SK-N-MC (cell line): ENCODE measurements around the gene ZBTB46.

ENCODE experiments used
- DNase-seq: peaks from one replicate; pipeline ENCODE4 v3.0.0-alpha.2; 2011; ENCODE audit warnings: low read depth, low spot score
- H3K27ac ChIP-seq: fragments of 200-600 bp; sonication (generic); 2 replicates; pipeline ENCODE4 v1.5.1; 2016; ENCODE audit warnings: mixed run types
- H3K36me3 ChIP-seq: fragments of 200-600 bp; sonication (generic); 2 replicates; pipeline ENCODE4 v1.6.1; 2017; ENCODE audit warnings: antibody characterized with exemption, low read length, mixed read lengths; ENCODE audit not compliant: insufficient read depth
- H3K4me3 ChIP-seq: fragments of 200-600 bp; sonication (generic); 2 replicates; pipeline ENCODE4 v1.5.1; 2016
- H3K9ac ChIP-seq: fragments of 200-600 bp; sonication (generic); 2 replicates; pipeline ENCODE4 v1.8.0; 2017; ENCODE audit warnings: mixed run types, mixed read lengths; ENCODE audit not compliant: insufficient read length
- H3K9me3 ChIP-seq: fragments of 200-600 bp; sonication (generic); 2 replicates; pipeline ENCODE4 v1.6.1; 2017; ENCODE audit warnings: low read depth, mild to moderate bottlenecking, antibody characterized with exemption, low read length, moderate library complexity, mixed read lengths
- EZH2 ChIP-seq: fragments of 200-600 bp; sonication (generic); IDR thresholded peaks from one replicate; pipeline ENCODE4 v1.6.1; 2017; ENCODE audit warnings: antibody characterized with exemption
- FOXP2 ChIP-seq: optimal IDR thresholded peaks from 2 replicates; pipeline ENCODE3; 2011; ENCODE audit warnings: mild to moderate bottlenecking, moderate library complexity; ENCODE audit not compliant: insufficient read depth; ENCODE audit errors: extremely low read length, control extremely low read depth
- POLR2AphosphoS5 ChIP-seq: IDR thresholded peaks from 2 replicates; pipeline ENCODE4 v1.6.1; 2012; ENCODE audit warnings: mild to moderate bottlenecking, low read depth, low read length, borderline replicate concordance

The ZBTB46 gene

DNA sequence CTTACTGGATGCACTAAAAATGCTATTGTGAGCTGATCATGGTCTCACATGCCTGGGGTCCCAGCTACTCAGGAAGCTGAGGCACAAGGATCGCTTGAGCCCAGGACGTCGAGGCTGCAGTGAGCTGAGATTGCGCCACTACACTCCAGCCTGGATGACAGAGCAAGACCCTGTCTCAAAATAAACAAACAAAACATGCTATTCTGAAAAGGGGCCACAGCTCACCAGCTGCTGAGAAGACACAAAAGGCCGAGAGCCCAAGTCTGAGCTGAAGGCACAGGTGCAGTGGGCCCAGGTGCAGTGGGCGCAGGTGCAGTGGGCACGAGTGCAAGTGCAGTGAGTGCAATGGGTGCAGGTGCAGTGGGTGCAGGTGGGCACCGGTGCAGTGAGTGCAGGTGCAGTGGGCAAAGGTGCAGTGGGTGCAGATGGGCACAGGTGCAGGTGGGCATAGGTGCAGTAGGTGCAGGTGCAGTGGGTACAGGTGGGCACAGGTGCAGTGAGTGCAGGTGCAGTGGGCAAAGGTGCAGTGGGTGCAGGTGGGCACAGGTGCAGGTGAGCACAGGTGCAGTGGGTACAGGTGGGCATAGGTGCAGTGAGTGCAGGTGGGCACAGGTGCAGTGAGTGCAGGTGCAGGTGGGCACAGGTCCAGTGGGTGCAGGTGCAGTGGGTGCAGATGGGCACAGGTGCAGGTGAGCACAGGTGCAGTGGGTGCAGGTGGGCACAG lies 16.0 kb downstream of the ZBTB46 start:
- Histone ChIP-seq H3K27ac (no peak overlapping the region), H3K36me3 (no peaks in the 10 kb centered on the region), H3K9ac (no peak overlapping the region), H3K4me3 (no peak overlapping the region), H3K9me3 (no peaks in the 10 kb centered on the region)
- no peak for DNase-seq
- TF ChIP-seq FOXP2 (no peak), EZH2 (no peak), POLR2AphosphoS5 (no peak)

DNA sequence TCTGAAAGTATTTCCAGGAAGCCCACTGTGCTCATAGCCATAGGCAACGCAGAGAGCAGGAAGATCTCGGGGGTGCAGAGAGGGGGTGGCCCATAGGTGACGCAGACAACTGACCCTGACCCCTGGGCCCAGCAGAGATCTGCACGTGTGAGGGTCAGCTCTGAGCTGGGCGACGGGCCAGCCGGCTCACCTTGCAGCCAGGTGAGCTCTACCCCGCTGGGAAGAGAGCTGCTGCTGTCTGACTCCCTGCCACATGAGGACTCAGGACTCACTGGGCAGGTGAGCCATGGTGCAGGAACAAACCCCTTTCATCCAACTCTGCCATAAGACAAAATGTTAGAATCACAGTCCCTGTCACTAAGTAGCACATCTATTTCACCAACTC lies 19.6 kb downstream of the ZBTB46 start:
- H3K27ac ChIP-seq, result no peak overlapping the region
- H3K36me3 ChIP-seq, result no peaks in the 10 kb centered on the region
- H3K9me3 ChIP-seq, result no peaks in the 10 kb centered on the region
- no peak for DNase-seq
- no peak overlapping the region for H3K4me3 ChIP-seq
- no peak overlapping the region for H3K9ac ChIP-seq
- no peak for TF ChIP-seq EZH2
- no peak for TF ChIP-seq POLR2AphosphoS5
- TF ChIP-seq FOXP2, result no peak

DNA sequence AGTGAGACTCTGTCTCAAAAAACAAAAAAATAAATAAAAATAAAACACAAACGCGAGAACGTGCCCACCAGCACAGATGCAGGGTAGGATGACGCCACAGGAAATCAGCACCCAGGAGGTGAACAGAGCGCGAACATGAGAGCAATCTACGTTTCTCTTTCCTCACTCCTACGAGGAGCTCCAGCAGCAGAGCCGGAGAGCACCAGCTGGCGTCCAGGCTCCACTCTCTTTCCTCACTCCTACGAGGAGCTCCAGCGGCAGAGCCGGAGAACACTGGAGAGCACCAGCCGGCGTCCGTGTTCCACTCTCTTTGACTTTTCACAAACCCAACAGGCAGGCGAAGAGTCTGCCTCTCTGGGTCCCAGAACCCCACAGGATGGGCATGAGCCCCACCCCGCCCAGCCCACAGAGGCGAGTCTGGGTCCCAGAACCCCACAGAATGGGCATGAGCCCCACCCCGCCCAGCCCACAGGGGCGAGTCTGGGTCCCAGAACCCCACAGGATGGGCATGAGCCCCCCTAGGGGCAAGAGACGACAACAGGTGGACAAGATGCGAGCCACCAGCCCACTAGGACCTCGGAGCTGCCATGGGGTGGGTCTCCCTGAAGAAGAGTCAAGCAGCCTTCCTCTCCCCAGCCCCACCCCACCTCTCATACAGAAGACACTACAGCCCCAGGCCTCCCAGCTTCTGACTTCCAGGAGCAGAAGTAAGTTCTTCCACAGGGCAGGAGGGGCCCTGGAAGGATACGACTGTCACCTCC lies 20.2 kb downstream of the ZBTB46 start:
- no peak overlapping the region for H3K27ac ChIP-seq
- no peak overlapping the region for H3K4me3 ChIP-seq
- H3K36me3 ChIP-seq, result no peaks in the 10 kb centered on the region
- H3K9ac ChIP-seq, result no peak overlapping the region
- H3K9me3 ChIP-seq, result no peaks in the 10 kb centered on the region
- TF ChIP-seq POLR2AphosphoS5 (no peak), EZH2 (no peak), FOXP2 (no peak)
- DNase-seq, result no peak

DNA sequence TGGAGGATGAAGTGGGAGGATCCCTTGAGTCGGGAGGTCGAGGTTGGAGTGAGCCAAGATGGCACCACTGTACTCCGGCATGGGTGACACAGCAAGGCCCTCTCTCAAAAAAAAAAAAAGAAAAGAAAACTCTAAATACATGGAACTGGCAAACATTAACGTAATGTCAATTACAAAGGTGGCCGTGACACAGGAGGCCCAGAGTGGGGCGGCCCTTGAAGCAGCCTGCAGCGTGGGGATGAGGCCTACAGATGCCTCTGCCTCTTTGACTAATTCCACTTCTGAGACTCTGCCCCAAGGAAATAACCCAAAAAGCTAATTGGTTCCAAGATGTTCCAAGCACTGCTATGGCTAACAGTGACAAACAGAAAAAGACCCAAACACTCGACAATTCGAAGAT lies 21.2 kb downstream of the ZBTB46 start:
- Histone ChIP-seq H3K27ac (no peak overlapping the region), H3K9me3 (no peaks in the 10 kb centered on the region), H3K4me3 (no peak overlapping the region), H3K36me3 (no peaks in the 10 kb centered on the region), H3K9ac (no peak overlapping the region)
- no peak for DNase-seq
- TF ChIP-seq EZH2 (no peak), POLR2AphosphoS5 (no peak), FOXP2 (no peak)

DNA sequence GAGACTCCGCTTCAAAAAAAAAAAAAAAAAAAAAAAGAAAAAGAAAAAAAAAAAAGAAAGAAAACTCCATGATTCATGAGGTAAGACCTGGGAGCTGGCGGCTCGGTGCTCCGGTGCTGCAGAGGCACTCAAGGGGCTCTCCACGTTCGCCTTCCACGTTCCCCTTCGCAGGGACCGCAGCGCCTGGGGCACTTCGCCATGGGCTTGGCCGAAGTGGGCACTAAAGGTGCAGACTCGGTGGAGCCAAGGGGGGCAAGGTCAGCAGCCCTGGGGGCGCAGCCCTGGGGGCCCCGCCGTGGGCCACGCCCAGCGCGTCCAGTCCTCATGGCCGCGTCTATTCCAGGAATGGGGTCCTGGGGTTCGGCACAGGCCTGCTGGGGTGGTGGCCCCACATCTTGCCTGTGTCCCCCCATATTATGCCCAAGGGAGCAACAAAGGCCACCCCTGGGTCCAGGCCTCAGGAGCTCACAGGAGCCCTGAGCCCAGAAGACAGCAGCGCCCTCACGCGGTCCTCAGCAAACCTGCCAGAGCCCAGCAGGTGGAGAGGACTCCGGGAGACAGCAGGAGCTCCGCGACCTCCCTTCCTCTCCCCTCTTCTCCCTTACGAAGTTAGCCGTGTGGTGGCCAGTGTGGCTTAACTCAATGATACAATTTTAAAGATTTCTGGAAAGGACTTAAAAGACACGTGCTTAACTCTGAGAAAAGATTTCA lies 21.9 kb downstream of the ZBTB46 start:
- Histone ChIP-seq H3K36me3 (no peaks in the 10 kb centered on the region), H3K4me3 (no peak overlapping the region), H3K9ac (no peak overlapping the region), H3K27ac (no peak overlapping the region), H3K9me3 (no peaks in the 10 kb centered on the region)
- TF ChIP-seq FOXP2 (no peak), EZH2 (no peak), POLR2AphosphoS5 (no peak)
- DNase-seq, result no peak

DNA sequence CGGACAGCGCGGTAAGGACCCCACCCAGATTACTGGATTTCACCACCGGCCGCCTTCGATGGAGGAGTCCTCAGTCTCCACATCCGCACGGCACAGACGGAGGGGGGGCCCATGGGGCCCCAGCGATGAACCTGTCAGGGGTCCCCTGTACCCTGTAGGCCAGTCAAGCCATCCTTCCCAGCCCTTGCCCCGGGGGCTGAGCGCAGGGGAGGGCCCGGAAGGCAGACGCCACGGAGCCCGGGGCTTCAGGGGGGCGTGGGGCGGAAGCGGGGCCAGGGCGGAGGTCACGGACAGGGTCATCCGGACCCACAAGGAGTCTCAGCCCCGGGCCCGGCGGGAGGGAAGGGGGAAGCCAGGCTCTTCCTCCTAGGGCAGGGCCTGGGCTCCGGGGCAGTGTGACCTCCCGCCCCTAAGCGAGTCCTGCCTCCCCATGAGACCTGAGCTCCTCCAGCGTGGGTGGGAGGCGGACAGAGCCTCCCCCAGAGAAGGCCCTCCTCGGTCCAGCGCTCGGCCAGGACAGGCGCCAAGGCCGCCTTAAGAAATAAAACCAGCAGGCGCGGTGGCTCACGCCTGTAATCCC lies 22.8 kb downstream of the ZBTB46 start:
- Histone ChIP-seq H3K9ac (no peak overlapping the region), H3K4me3 (no peak overlapping the region), H3K9me3 (no peaks in the 10 kb centered on the region), H3K27ac (no peak overlapping the region), H3K36me3 (no peaks in the 10 kb centered on the region)
- DNase-seq, result no peak
- TF ChIP-seq POLR2AphosphoS5 (no peak), EZH2 (no peak), FOXP2 (no peak)

DNA sequence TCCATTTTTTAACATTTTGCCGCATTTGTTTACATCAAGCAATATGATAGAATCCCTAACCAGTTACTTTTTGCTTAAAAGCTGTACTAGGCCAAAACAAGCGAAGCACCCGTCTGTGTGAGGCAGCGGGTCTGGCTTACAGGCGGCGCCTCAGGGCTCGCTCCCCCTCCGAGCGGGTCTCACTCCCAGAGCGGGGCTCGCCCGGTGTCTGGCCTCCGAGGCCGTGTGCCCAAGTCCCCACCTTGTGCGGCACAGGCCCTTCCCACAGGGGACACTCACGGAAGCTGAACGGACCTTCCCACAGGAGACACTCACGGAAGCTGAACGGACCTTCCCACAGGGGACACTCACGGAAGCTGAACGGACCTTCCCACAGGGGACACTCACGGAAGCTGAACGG lies 23.4 kb downstream of the ZBTB46 start:
- Histone ChIP-seq H3K36me3 (no peaks in the 10 kb centered on the region), H3K9me3 (no peaks in the 10 kb centered on the region), H3K9ac (no peak overlapping the region), H3K27ac (no peak overlapping the region), H3K4me3 (no peak overlapping the region)
- TF ChIP-seq POLR2AphosphoS5, result no peak
- TF ChIP-seq FOXP2, result no peak
- TF ChIP-seq EZH2, result no peak
- DNase-seq, result no peak

DNA sequence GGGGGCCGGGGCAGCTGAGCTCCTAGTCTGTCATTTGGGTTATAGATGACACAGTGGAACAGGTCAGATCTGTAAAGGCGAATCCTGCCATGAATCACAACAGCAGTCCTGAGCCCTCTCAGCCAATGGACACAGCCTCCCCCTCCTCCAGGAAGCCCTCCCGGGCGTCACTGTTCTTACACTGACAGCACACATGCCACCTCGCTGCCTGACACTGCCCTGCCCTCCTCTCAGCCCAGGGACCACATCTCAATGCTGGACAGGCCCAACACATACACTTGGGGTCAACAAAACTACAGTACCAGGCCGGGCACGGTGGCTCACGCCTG lies 26.8 kb downstream of the ZBTB46 start:
- no peak for DNase-seq
- Histone ChIP-seq H3K4me3 (no peak overlapping the region), H3K9ac (no peak overlapping the region), H3K27ac (no peak overlapping the region), H3K36me3 (no peaks in the 10 kb centered on the region), H3K9me3 (no peaks in the 10 kb centered on the region)
- TF ChIP-seq POLR2AphosphoS5, result no peak
- TF ChIP-seq FOXP2, result no peak
- no peak for TF ChIP-seq EZH2
